Astrocyte (in vitro differentiated cells and primary cell): ENCODE data around the gene SEC14L3. TPM values are rescaled to one million over a fixed set of nuclear protein-coding genes. Genes with fewer than 3 reads are reported as not detected.

ENCODE experiments used
- DNase-seq: peaks from one replicate; pipeline ENCODE4 v3.0.0-alpha.2; 2010; ENCODE audit warnings: low read depth
- FAIRE-seq: peaks from 2 replicates; lab custom pipeline; 2011; peaks lifted over from hg19 to GRCh38; lab: Jason Lieb, UNC
- H2AFZ ChIP-seq: 2 replicates; pipeline ENCODE4 v1.6.0; 2012; ENCODE audit warnings: low read depth, low read length, inconsistent platforms
- H3K27ac ChIP-seq: 2 replicates; pipeline ENCODE4 v1.5.1; 2011; ENCODE audit warnings: low read depth, low read length, inconsistent platforms
- H3K27me3 ChIP-seq: 2 replicates; pipeline ENCODE4 v1.6.0; 2011; ENCODE audit warnings: low read length, inconsistent platforms; ENCODE audit not compliant: insufficient read depth
- H3K36me3 ChIP-seq: 2 replicates; pipeline ENCODE4 v1.5.1; 2011; ENCODE audit warnings: low read length, inconsistent platforms; ENCODE audit not compliant: insufficient read depth
- H3K4me1 ChIP-seq: 2 replicates; pipeline ENCODE4 v1.5.1; 2011; ENCODE audit warnings: low read length, inconsistent platforms; ENCODE audit not compliant: insufficient read depth
- H3K4me2 ChIP-seq: 2 replicates; pipeline ENCODE4 v1.6.0; 2012; ENCODE audit warnings: low read length, inconsistent platforms
- H3K4me3 ChIP-seq: 2 replicates; pipeline ENCODE4 v1.5.1; 2011; ENCODE audit warnings: low read depth, mild to moderate bottlenecking, low read length, inconsistent platforms; ENCODE audit not compliant: insufficient read depth
- H3K79me2 ChIP-seq: 2 replicates; pipeline ENCODE4 v1.6.0; 2012; ENCODE audit warnings: mild to moderate bottlenecking, low read length, inconsistent platforms; ENCODE audit not compliant: insufficient read depth
- H3K9ac ChIP-seq: 2 replicates; pipeline ENCODE4 v1.6.0; 2012; ENCODE audit warnings: mild to moderate bottlenecking, low read length, inconsistent platforms
- H3K9me3 ChIP-seq: 2 replicates; pipeline ENCODE4 v1.5.1; 2012; ENCODE audit warnings: low read depth, mild to moderate bottlenecking, low read length, inconsistent platforms; ENCODE audit not compliant: insufficient read depth
- H4K20me1 ChIP-seq: 2 replicates; pipeline ENCODE4 v1.6.0; 2012; ENCODE audit warnings: low read length, inconsistent platforms; ENCODE audit not compliant: insufficient read depth
- H3K27ac Mint-ChIP-seq: one replicate; pipeline ENCODE4 v1.8.0; 2021; ENCODE audit warnings: mild to moderate bottlenecking, mixed read lengths; ENCODE audit not compliant: unreplicated experiment
- H3K27me3 Mint-ChIP-seq: one replicate; pipeline ENCODE4 v1.8.0; 2021; ENCODE audit warnings: low read depth, mixed read lengths; ENCODE audit not compliant: unreplicated experiment
- H3K36me3 Mint-ChIP-seq: one replicate; pipeline ENCODE4 v1.8.0; 2021; ENCODE audit warnings: low read depth, mixed read lengths; ENCODE audit not compliant: unreplicated experiment
- H3K4me1 Mint-ChIP-seq: one replicate; pipeline ENCODE4 v1.8.0; 2021; ENCODE audit warnings: low read depth, mixed read lengths; ENCODE audit not compliant: unreplicated experiment
- H3K4me3 Mint-ChIP-seq: one replicate; pipeline ENCODE4 v1.8.0; 2021; ENCODE audit warnings: mild to moderate bottlenecking, moderate library complexity, mixed read lengths; ENCODE audit not compliant: unreplicated experiment
- H3K9me3 Mint-ChIP-seq: one replicate; pipeline ENCODE4 v1.8.0; 2021; ENCODE audit warnings: mild to moderate bottlenecking, mixed read lengths; ENCODE audit not compliant: unreplicated experiment
- EZH2 ChIP-seq: IDR thresholded peaks from 2 replicates; pipeline ENCODE4 v1.6.1; 2012; ENCODE audit warnings: mild to moderate bottlenecking, low read length, inconsistent platforms; ENCODE audit not compliant: insufficient read depth
- total RNA-seq: library from RNA; stranded (reverse); gene quantifications from 2 replicates; pipeline ENCODE4 v1.2.1, GENCODE V29; 2021
- TF ChIP-seq, protein P1 (sequence below): IDR thresholded peaks from 2 replicates; pipeline ENCODE4 v1.5.1; 2011; ENCODE audit warnings: low read depth, mild to moderate bottlenecking, inconsistent platforms, low read length, moderate library complexity; ENCODE audit not compliant: insufficient read depth

Gene SEC14L3
- total RNA-seq, 1 donor from 2014 or later, result not detected

DNA sequence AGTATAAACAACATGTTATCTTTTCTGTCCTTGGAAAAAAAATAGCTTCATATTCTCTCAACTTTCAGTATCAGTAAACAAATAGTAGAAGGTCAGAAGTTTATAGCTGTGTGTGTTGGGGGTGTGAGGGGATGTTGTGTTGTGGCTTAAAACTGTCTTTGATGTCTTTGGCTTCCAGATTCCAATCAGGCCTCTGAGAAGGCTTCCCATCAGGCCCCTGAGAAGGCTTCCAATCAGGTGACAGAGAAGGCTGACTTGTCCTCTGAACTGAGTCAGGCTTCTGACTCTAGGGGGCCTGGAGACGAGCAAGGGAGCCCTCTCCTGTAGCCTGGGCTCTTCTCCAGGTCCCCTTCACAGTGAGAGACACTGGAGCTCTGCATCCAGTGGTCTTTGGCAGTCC lies 37.0 kb downstream of the SEC14L3 start:
- no peak overlapping the region for H2AFZ ChIP-seq
- H3K4me3 ChIP-seq, result no peak overlapping the region
- H3K27ac Mint-ChIP-seq, result no peak overlapping the region
- H3K36me3 ChIP-seq, result no peaks in the 10 kb centered on the region
- H3K36me3 Mint-ChIP-seq, result no peaks in the 10 kb centered on the region
- FAIRE-seq (no peak), DNase-seq (no peak)
- H3K79me2 ChIP-seq, result no peaks in the 10 kb centered on the region
- no peak overlapping the region for H3K27ac ChIP-seq
- H3K27me3 Mint-ChIP-seq, result peaks cover 2% of the 10 kb centered on the region
- no peak overlapping the region for H3K4me3 Mint-ChIP-seq
- H3K9me3 Mint-ChIP-seq, result no peaks in the 10 kb centered on the region
- no peak for TF ChIP-seq EZH2
- TF ChIP-seq, protein P1, sequence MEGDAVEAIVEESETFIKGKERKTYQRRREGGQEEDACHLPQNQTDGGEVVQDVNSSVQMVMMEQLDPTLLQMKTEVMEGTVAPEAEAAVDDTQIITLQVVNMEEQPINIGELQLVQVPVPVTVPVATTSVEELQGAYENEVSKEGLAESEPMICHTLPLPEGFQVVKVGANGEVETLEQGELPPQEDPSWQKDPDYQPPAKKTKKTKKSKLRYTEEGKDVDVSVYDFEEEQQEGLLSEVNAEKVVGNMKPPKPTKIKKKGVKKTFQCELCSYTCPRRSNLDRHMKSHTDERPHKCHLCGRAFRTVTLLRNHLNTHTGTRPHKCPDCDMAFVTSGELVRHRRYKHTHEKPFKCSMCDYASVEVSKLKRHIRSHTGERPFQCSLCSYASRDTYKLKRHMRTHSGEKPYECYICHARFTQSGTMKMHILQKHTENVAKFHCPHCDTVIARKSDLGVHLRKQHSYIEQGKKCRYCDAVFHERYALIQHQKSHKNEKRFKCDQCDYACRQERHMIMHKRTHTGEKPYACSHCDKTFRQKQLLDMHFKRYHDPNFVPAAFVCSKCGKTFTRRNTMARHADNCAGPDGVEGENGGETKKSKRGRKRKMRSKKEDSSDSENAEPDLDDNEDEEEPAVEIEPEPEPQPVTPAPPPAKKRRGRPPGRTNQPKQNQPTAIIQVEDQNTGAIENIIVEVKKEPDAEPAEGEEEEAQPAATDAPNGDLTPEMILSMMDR, result no peak
- peaks cover 4% of the 10 kb centered on the region for H3K4me1 ChIP-seq
- H3K9me3 ChIP-seq, result no peaks in the 10 kb centered on the region
- H3K4me2 ChIP-seq, result no peak overlapping the region
- peaks cover under 1% of the 10 kb centered on the region for H3K27me3 ChIP-seq
- H4K20me1 ChIP-seq, result no peaks in the 10 kb centered on the region
- H3K9ac ChIP-seq, result no peak overlapping the region
- no peaks in the 10 kb centered on the region for H3K4me1 Mint-ChIP-seq

DNA sequence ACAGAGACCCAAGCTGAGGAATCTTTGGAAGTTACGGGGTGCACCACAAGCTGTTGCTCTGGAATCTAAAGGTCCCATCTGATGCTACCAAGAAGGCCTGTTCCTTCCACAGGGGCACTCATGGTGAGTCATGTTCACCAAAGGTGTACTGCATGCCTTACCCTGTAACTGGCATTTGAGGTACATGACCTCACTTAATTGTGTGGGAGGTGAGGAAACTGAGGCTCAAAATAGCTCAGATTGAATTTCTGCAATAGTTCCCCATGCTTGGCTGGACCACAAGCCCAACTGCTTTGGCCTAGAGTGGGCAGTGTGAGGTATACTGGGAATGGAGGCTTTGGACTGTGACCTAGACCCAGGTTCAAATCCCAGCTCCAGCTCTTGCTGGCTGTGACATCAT lies 38.0 kb downstream of the SEC14L3 start:
- TF ChIP-seq, protein P1, result no peak
- no peak for TF ChIP-seq EZH2
- Histone ChIP-seq H3K9me3 (no peaks in the 10 kb centered on the region), H4K20me1 (no peaks in the 10 kb centered on the region), H3K4me2 (no peak overlapping the region), H3K79me2 (no peaks in the 10 kb centered on the region), H3K4me1 (peaks cover 4% of the 10 kb centered on the region), H3K4me3 (no peak overlapping the region), H3K27ac (no peak overlapping the region), H2AFZ (no peak overlapping the region), H3K27me3 (no peaks in the 10 kb centered on the region), H3K36me3 (no peaks in the 10 kb centered on the region), H3K9ac (no peak overlapping the region)
- no peak overlapping the region for H3K27ac Mint-ChIP-seq
- H3K4me1 Mint-ChIP-seq, result no peaks in the 10 kb centered on the region
- FAIRE-seq (no peak), DNase-seq (no peak)
- no peaks in the 10 kb centered on the region for H3K27me3 Mint-ChIP-seq
- H3K9me3 Mint-ChIP-seq, result no peaks in the 10 kb centered on the region
- peaks cover under 1% of the 10 kb centered on the region for H3K36me3 Mint-ChIP-seq
- no peak overlapping the region for H3K4me3 Mint-ChIP-seq

DNA sequence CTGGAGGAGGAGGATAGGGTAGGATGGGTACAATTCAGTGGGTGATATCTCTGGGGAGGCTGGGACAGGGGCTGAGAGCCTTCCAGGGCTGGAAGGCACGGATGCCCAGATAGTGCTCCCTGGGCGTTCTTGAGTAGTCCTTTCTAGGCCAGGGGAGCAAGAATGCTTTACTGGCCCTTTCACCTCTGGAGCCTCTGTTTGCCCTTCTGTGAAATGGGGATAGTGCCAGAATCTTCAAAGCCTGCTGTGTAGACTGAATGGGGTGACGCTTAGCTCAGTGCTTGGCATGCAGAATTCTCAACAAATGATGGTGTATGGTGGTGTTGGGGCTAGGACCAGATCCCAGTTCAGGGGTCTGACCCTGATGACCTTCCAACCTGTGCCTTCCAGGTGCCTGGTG lies 38.6 kb downstream of the SEC14L3 start:
- H3K9me3 Mint-ChIP-seq, result no peaks in the 10 kb centered on the region
- H3K27ac Mint-ChIP-seq, result no peak overlapping the region
- H3K4me1 Mint-ChIP-seq, result no peaks in the 10 kb centered on the region
- DNase-seq (no peak), FAIRE-seq (no peak)
- Histone ChIP-seq H2AFZ (no peak overlapping the region), H3K9me3 (no peaks in the 10 kb centered on the region), H3K79me2 (no peaks in the 10 kb centered on the region), H3K4me2 (no peak overlapping the region), H3K4me3 (no peak overlapping the region), H3K4me1 (peaks cover 4% of the 10 kb centered on the region), H3K27me3 (no peaks in the 10 kb centered on the region), H3K27ac (no peak overlapping the region), H3K9ac (no peak overlapping the region), H4K20me1 (no peaks in the 10 kb centered on the region), H3K36me3 (no peaks in the 10 kb centered on the region)
- H3K4me3 Mint-ChIP-seq, result no peak overlapping the region
- TF ChIP-seq, protein P1, result no peak
- TF ChIP-seq EZH2, result no peak
- peaks cover 1% of the 10 kb centered on the region for H3K36me3 Mint-ChIP-seq
- H3K27me3 Mint-ChIP-seq, result no peaks in the 10 kb centered on the region
